ENCODE data around the gene ERLIN1.

Gene ERLIN1

GRCh38 chr10:100174699-100175677 is 10.8 kb downstream of the ERLIN1 start:
- FAIRE-seq (peak; percentile 81), DNase-seq (ENCODE audit: extremely low spot score, insufficient read length, low read depth) (no peak)

DNA sequence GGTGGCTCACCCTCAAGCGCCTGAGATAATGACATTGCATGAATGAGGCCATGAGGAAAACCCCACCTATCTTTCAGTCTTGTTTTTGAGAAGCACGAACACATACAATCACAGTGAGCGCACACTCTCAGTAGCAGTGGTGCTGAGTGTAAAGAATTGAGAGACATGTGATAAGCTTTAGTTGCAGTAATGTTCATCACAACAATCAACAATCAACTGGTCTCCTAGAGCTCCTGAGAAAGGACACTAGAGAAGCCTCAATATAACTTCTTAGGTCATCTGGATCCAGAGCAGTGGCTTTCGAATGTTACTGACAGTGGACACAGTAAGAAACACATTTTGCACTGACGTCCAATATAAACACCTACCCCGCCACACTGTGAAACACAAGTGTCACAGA is 12.8 kb downstream of the ERLIN1 start:
- no peak for FAIRE-seq
- no peak for DNase-seq (ENCODE audit: extremely low spot score, insufficient read length, low read depth)

GRCh38 chr10:100172349-100172748 is 13.5 kb downstream of the ERLIN1 start:
- DNase-seq (ENCODE audit: extremely low spot score, insufficient read length, low read depth) (no peak), FAIRE-seq (peak; percentile 45)

DNA sequence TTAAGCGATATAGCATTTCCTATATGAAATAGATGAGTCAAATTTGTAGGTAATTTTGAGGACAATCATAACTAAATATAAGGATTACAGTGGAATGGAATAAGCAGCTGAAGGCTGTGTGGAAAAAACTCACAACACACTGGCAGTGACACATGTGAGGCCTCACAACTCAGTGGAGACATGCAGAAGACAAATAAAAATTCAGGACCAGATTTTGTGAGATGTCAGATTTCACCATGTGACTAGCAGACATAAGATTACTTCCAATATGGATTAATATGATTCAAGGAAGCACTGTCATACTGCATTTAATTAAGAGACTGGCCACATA is 17.6 kb downstream of the ERLIN1 start:
- peak; percentile 29 for FAIRE-seq
- no peak for DNase-seq (ENCODE audit: extremely low spot score, insufficient read length, low read depth)

DNA sequence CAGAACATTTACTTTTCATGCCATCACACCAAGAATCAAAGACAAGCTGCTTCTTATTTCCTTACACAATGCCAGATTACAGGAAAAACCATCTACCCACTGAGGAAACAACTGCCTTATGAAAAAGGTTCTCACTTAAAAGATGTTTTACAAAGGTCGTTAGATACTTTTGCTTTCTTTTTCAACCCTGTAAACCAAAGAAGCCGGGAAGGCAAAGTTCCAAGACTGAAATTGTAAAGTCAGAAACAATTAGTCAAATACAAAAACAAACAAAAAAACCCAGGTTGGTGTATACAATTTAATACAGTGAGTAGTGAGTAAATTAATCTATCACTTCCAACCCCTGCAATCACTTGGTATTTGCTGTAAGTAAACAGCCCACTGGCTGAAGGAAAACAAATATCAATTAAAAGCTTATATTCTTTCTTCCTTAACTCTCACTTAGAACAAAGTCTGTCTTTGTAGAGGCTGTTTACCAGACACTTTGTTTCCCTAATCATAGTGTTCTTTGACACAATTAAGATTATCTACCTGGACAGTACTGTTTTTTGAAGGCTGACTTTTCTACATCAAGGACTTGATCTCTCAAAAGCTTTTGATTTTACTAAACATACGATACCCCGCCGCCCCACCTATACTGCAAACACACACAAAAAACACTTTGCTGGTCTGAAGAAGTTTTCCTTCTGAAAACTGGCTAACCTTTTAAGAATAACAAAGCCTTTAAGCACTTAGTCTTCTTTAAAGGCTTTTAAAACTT is 18.1 kb downstream of the ERLIN1 start:
- FAIRE-seq (peak; percentile 44), DNase-seq (ENCODE audit: extremely low spot score, insufficient read length, low read depth) (no peak)

DNA sequence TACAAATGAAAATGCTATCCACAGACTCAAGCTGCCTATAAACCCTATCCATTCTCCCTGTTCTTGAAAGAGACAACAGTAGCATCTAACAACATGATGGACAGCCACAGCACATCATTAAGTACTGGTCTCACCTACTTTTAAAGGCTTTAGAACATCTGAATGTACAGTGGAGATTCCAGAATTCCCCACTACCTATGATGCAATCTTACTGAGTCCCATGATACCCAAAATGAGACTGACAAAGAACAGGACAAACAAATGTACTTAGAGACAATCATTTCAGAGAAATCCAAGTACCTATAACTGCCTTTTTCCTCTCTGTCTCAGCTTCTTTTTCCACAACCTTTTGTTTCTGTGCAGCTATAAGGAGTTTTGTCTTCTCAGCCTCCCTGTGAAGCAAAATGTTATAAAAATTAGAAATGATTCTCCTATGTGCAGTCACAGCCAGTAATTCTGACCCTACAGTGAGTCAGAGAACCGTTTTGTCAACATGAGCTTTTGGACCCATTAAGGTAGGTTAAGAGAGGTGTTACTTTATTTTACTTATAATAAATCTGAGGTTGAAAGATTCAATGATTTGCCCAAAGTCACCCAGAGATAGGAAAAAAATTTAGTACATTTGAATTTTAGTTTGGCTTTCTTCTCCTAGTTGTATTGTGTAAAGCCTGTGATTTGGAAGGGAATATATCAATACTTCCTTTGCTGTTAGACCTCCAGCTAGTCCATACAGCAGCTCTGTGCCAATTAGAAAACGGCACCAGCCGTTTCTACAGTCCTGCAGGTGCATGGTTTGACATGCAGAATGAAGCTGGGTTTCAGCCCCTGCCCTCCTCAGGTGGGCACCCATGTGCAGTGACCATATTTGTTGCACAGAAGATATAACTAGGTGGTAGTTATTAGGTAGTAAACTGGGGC is 21.9 kb downstream of the ERLIN1 start:
- DNase-seq (ENCODE audit: extremely low spot score, insufficient read length, low read depth) (no peak), FAIRE-seq (peak; percentile 24)

DNA sequence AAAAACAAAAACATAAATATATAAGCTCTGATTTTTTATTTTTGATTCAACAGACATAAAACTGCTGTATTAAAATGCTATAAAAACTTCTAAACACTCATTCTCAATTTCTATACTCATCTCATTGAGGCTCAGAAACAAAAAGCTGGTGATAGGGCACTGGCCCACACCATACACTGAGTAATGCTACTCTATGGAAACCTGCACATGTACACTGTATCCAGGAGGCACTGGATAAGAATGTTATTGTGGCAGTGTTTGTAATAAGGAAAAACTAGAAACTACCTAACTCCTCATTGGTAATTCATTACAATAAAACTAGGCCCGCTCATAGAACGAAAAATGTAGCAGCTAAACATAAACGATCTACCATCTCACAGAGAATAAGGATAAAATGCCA is 23.1 kb downstream of the ERLIN1 start:
- DNase-seq (ENCODE audit: extremely low spot score, insufficient read length, low read depth) (no peak), FAIRE-seq (no peak)

GRCh38 chr10:100158044-100158805 is 27.6 kb downstream of the ERLIN1 start:
- DNase-seq (ENCODE audit: extremely low spot score, insufficient read length, low read depth) (peak; percentile 33), FAIRE-seq (peak; percentile 93)

DNA sequence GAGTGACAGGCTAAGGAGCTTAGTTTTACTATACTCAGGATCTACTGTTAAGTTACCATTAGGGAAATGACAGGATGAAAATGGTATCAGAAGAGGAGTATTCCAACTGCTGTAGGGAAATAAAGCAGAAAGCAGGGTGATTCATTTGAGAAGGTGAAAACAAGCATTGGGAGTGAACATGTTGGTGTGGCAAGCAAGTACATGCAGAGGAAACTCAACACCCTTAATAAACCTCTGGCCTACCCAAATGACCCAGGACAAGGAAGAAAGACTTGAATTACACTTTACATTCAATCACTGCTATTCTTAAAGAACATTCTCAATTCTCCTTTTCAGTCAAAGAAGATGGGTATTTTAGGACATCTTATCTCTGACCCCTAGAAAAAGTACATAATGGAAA is 28.7 kb downstream of the ERLIN1 start:
- FAIRE-seq (peak; percentile 74), DNase-seq (ENCODE audit: extremely low spot score, insufficient read length, low read depth) (no peak)

GRCh38 chr10:100155936-100156335 is 29.9 kb downstream of the ERLIN1 start:
- peak; percentile 85 for FAIRE-seq

DNA sequence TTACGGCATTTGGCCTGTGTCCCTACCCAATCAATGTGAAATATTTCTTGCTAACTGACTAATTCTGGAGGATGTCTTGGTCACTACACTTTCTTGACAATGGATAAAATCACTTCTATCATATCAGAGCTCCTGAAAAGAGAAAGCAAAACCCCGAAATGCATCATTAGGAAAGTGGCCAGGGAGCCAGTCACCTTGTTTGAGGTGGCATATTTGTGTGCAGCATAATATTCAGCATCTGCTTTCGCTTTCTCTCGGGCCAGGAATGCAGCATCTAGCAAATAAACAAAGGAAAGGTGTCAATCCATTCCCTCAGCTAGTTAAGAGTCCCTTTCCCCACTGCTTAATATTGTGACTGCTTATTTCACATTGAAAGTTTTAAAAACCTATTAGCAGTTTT is 31.2 kb downstream of the ERLIN1 start:
- FAIRE-seq (peak; percentile 74), DNase-seq (ENCODE audit: extremely low spot score, insufficient read length, low read depth) (no peak)

More at GRCh38 chr10:100155936-100156335, 29.9 kb downstream of the ERLIN1 start:
- no peak for DNase-seq (ENCODE audit: extremely low spot score, insufficient read length, low read depth)

DNA sequence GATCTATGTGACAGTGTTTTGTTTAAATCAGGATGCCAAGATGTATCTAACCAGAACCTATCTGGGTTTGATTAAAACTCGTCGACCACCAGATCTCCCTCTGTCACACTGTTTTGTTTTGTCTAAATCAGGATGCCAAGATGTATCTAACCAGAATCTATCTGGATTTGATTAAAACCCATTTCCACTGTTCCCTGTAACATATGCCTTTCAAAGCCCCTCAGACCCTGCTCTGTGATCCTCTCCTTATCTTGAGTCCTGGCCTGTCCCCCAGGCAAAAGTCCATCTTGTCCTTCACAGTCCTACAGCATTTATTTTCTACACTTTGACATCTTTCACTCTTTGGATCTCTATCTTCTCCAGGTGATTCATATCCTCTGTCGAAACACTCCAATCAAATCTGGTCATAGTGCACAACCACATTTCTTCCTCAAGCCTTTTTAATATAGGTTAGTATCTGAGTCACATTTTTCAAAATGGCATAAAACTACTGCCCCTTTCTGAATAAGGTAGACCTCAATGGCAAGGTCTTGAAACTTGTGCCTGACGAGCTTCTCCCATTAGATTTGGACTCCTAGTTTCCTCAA is 32.5 kb downstream of the ERLIN1 start:
- DNase-seq (ENCODE audit: extremely low spot score, insufficient read length, low read depth) (no peak), FAIRE-seq (no peak)

DNA sequence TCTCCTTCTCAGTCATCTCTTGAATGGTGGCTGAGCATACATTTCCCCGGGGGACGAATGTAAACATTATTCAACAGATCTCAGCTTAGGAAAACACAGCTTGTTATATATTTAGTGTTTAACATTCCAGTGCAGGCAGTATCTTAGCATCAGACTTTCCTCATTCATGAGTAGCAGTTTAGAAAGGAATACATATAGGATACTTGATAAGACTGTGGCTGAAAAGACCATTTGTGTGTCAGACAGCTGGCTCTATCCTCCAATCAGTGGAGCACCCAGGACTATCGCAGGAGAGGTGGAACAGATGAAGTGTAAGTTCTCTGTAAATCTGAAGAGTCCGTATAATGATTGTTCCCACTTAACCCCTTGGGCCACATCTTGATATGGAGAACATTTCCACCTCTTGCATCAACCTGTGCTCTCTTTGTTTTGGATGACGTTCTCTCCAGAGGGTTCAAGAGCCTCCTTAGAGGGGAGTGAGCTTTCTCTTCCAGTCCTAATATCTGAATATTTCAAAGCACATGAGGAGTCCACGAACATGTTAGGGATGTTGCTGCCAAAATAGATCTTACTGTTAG is 34.0 kb downstream of the ERLIN1 start:
- no peak for FAIRE-seq
- no peak for DNase-seq (ENCODE audit: extremely low spot score, insufficient read length, low read depth)

DNA sequence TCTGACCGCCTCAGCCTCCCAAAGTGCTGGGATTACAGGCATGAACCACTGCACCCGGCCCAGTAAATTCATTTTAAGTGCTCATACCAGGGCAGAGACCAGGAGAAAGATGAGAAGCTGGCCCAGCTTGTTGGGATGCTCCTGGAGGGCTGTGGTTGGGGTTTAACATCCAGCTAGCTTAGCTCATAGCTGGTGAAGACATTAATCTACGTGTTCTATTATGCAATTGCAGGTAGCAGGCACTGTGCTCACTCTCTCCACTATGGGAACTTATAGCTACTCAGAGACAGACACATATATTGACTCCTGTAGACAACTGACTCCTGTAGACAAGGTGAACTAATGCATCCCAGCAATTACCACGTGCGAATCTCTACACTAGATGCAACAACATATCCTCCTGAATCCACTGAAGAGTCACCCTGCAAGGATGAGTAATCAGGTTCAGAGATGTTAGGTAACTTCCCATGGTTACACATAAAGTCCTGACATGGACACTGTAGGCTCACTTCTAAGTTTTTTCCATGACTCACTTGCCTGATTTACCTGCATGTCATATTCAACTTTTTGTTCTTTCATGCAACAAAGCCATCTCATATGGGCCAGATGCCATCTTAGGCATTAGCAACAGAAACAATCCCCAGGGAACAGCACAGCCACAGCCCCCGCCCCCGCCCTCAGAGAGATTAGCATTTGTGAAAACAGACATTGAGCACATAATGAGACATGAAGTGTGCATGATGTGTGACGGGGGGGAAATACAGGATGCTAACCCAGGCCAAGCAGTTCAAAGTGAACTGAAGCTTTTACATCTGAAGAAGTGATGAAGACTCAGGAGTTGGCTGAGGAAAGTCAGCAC is 37.2 kb downstream of the ERLIN1 start:
- peak; percentile 58 for FAIRE-seq

DNA sequence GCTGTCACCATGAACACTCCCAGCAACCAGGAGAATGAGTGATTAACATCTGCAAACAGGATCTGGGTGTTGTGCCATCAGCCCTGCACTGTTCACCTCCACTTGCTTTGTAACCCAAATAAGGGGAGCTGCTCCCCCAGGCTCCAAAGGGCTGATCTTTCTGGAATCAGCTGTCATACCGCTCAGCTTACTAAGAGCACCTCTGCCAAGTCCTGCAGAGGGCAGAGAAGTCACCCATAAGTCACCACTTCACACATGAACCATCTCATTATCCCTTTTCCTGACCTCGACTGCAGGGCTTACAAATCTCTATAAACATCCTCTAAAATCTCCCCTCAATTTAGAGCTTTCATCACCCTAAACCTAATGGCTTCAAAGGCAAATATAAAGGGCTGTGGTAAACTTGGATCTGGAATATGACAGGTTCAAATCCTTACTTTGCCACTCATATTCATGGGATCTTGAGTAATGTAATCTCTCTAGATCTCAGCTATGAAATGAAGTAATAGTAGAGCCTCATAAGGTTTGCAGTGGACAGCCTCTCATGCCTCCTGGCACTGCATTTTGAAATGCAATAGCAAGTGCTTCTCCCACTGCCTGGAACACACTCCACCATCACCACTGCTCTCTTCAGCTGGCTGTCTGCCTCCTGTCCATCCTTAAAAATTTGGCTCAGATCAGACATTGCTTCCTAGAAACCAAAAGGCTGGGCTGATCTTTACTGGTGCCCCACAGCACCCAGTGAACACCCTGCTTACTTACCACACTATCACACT is 38.8 kb downstream of the ERLIN1 start:
- no peak for DNase-seq (ENCODE audit: extremely low spot score, insufficient read length, low read depth)
- no peak for FAIRE-seq

More for the DNA sequence above, 37.2 kb downstream of the ERLIN1 start:
- peak; percentile 28 for DNase-seq (ENCODE audit: extremely low spot score, insufficient read length, low read depth)

DNA sequence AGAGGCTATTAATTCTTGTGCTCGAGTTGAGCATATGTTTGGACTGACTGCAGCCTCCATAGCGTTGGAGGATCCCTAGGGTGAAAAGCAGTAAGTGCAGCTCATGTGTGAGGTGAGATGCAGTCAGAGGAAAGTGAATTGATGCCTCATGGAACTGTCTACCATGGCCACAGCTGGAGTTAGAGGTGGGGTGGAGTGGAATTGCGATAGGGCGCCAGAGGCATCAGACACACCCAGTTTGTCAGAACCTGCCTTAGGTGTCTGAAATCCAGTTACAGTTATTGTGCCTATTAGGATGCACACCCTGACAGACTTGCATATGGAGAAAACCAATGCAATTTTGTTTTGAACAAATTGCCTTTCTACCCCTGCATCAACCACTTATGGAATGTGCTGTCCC is 39.4 kb downstream of the ERLIN1 start:
- FAIRE-seq (no peak), DNase-seq (ENCODE audit: extremely low spot score, insufficient read length, low read depth) (no peak)

GRCh38 chr10:100143756-100144155 is 42.1 kb downstream of the ERLIN1 start:
- DNase-seq (ENCODE audit: extremely low spot score, insufficient read length, low read depth) (no peak), FAIRE-seq (no peak)

Data from GM18507 (cell line).